ENCODE data around the gene ESR1. TPM values are rescaled to one million over a fixed set of nuclear protein-coding genes. Genes with fewer than 3 reads are reported as not detected.

Gene ESR1
- total RNA-seq, 1 experiment from 2014 or later, result not detected

DNA sequence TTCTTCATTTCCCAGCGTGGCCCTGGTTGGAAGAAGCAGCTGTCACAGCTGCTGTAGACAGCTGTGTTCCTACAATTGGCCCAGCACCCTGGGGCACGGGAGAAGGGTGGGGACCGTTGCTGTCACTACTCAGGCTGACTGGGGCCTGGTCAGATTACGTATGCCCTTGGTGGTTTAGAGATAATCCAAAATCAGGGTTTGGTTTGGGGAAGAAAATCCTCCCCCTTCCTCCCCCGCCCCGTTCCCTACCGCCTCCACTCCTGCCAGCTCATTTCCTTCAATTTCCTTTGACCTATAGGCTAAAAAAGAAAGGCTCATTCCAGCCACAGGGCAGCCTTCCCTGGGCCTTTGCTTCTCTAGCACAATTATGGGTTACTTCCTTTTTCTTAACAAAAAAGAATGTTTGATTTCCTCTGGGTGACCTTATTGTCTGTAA lies 292.7 kb downstream of the ESR1 start:
- no peaks in the 10 kb centered on the region for H3K36me3 Mint-ChIP-seq (ENCODE audit: insufficient read depth in 1 of 3, low read depth in 3 of 3)
- no peaks in the 10 kb centered on the region for H3K9me3 Mint-ChIP-seq
- no peak overlapping the region for H2AFZ ChIP-seq (ENCODE audit: low read length)
- H3K9me3 ChIP-seq (ENCODE audit: control insufficient read depth, low read depth, low read length), result no peaks in the 10 kb centered on the region
- H3K27me3 Mint-ChIP-seq (ENCODE audit: low read depth), result no peaks in the 10 kb centered on the region
- H3K23ac ChIP-seq (ENCODE audit: insufficient read length, low read depth, low read length), result no peak overlapping the region
- no peak overlapping the region for H3K27ac ChIP-seq (ENCODE audit: insufficient read length, low read depth, low read length)
- no peak overlapping the region for H3K18ac ChIP-seq (ENCODE audit: insufficient read length, low read depth, low read length)
- no peaks in the 10 kb centered on the region for H4K20me1 ChIP-seq (ENCODE audit: control insufficient read depth, insufficient read depth, insufficient read length)
- H3K4me1 Mint-ChIP-seq, result peaks cover 0 to 8% of the 10 kb centered on the region in 2 experiments; a peak in 3 of 4 replicates
- no peak overlapping the region for H3T11ph ChIP-seq (ENCODE audit: low read length)
- no peak overlapping the region for H3K27ac Mint-ChIP-seq
- TF ChIP-seq, protein P1, sequence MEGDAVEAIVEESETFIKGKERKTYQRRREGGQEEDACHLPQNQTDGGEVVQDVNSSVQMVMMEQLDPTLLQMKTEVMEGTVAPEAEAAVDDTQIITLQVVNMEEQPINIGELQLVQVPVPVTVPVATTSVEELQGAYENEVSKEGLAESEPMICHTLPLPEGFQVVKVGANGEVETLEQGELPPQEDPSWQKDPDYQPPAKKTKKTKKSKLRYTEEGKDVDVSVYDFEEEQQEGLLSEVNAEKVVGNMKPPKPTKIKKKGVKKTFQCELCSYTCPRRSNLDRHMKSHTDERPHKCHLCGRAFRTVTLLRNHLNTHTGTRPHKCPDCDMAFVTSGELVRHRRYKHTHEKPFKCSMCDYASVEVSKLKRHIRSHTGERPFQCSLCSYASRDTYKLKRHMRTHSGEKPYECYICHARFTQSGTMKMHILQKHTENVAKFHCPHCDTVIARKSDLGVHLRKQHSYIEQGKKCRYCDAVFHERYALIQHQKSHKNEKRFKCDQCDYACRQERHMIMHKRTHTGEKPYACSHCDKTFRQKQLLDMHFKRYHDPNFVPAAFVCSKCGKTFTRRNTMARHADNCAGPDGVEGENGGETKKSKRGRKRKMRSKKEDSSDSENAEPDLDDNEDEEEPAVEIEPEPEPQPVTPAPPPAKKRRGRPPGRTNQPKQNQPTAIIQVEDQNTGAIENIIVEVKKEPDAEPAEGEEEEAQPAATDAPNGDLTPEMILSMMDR (conservative IDR thresholded peaks at IDR 0.05), result no peak
- H4K5ac ChIP-seq (ENCODE audit: insufficient read length, low read depth, low read length), result no peak overlapping the region
- DNase-seq, result no peak
- no peak overlapping the region for H2BK5ac ChIP-seq (ENCODE audit: insufficient read length, low read length)
- no peak overlapping the region for H4K8ac ChIP-seq (replicated peaks; ENCODE audit: insufficient read length, low read depth, low read length)
- no CpG with 5 or more reads among the region's 7 CpGs for WGBS (ENCODE audit: extremely low coverage, insufficient read length, low lambda C conversion rate)
- peak overlapping the region; percentile 10; the same call in 1 of the 2 replicates for H3K14ac ChIP-seq (ENCODE audit: insufficient read depth, low read length)
- no peaks in the 10 kb centered on the region for H3K27me3 ChIP-seq (ENCODE audit: insufficient read depth, low read length)
- H3K9ac ChIP-seq (ENCODE audit: extremely low read depth, insufficient read length, low read length), result no peak overlapping the region
- no peak overlapping the region for H2AK5ac ChIP-seq (ENCODE audit: insufficient read length, low read length)
- H3K4ac ChIP-seq (ENCODE audit: low read depth, low read length), result no peak overlapping the region
- H3K4me3 Mint-ChIP-seq, result no peak overlapping the region
- no peak overlapping the region for H2BK120ac ChIP-seq (ENCODE audit: low read depth, low read length, poor library complexity, severe bottlenecking)
- H3K79me1 ChIP-seq (ENCODE audit: insufficient read depth, low read depth, low read length, poor library complexity, severe bottlenecking), result no peaks in the 10 kb centered on the region
- H2BK20ac ChIP-seq (ENCODE audit: low read depth, low read length, poor library complexity, severe bottlenecking), result no peak overlapping the region
- no peaks in the 10 kb centered on the region for H3K23me2 ChIP-seq (ENCODE audit: insufficient read length, low read depth, low read length, poor library complexity, severe bottlenecking)
- H3K56ac ChIP-seq (ENCODE audit: insufficient read length, low read depth, low read length), result no peak overlapping the region
- H3K79me2 ChIP-seq (ENCODE audit: insufficient read depth, low read length), result no peaks in the 10 kb centered on the region
- no peak overlapping the region for H3K4me2 ChIP-seq (ENCODE audit: insufficient read depth, insufficient read length, low read length)
- H2BK15ac ChIP-seq (ENCODE audit: low read depth, low read length), result no peak overlapping the region
- no peaks in the 10 kb centered on the region for H3K4me1 ChIP-seq (ENCODE audit: insufficient read depth, low read length)
- H4K91ac ChIP-seq (ENCODE audit: insufficient read length, low read depth, low read length), result no peak overlapping the region
- H2BK12ac ChIP-seq (ENCODE audit: insufficient read length, low read depth, low read length), result no peak overlapping the region
